ENCODE results near the gene APOL6.
A peak's percentile ranks its signal among the peaks of the same experiment; 100 is the strongest.

Gene APOL6

GRCh38 chr22:35632935-35633334 lies 15.3 kb upstream of the APOL6 start:
- ChIA-PET CTCF (interaction anchor here (0.8 to 1.9 kb wide), 4 partner anchors 23 to 433 kb away, joined by 3 to 5 read pairs (median 3); no protein-coding TSS in a partner anchor), POLR2A (no interaction called here)
- no peak overlapping the region for H3K4me3 ChIP-seq (ENCODE audit: low read depth, low read length)
- TF ChIP-seq ZIC2 (tag by site-specific recombination; IDR thresholded peaks at IDR 0.05) (peak; percentile 57; the same call in 1 of the 2 replicates), ZNF776 (tag by site-specific recombination; IDR thresholded peaks at IDR 0.05; ENCODE audit: borderline replicate concordance) (no peak)
- no peaks in the 10 kb centered on the region for H3K9me3 ChIP-seq (ENCODE audit: control insufficient read depth, insufficient read depth, low read depth, low read length)
- no peaks in the 10 kb centered on the region for H3K36me3 ChIP-seq (ENCODE audit: control insufficient read depth in 2 of 2, insufficient read depth in 1 of 2, low read length in 2 of 2)
- H3K4me1 ChIP-seq (ENCODE audit: control insufficient read depth, insufficient read depth, low read length): no peaks in the 10 kb centered on the region
- H3K27ac ChIP-seq (ENCODE audit: extremely low read depth, low read depth, low read length): no peak overlapping the region

- no peaks in the 10 kb centered on the region for H3K4me1 ChIP-seq (ENCODE audit: control insufficient read depth, insufficient read depth, low read length)
- ChIA-PET POLR2A (no interaction called here), CTCF (interaction anchor here (0.7 kb wide), 1 partner anchor 65 kb away, joined by 3 read pairs; no protein-coding TSS in a partner anchor)
- no peaks in the 10 kb centered on the region for H3K9me3 ChIP-seq (ENCODE audit: control insufficient read depth, insufficient read depth, low read depth, low read length)
- no peak overlapping the region for H3K4me3 ChIP-seq (ENCODE audit: low read depth, low read length)
- H3K36me3 ChIP-seq (ENCODE audit: control insufficient read depth in 2 of 2, insufficient read depth in 1 of 2, low read length in 2 of 2): no peaks in the 10 kb centered on the region
- no peak overlapping the region for H3K27ac ChIP-seq (ENCODE audit: extremely low read depth, low read depth, low read length)
- TF ChIP-seq ZNF580 (tag by site-specific recombination; IDR thresholded peaks at IDR 0.05) (no peak), ZFP41 (tag by site-specific recombination; IDR thresholded peaks at IDR 0.05; ENCODE audit: borderline replicate concordance) (no peak), ZNF350 (tag by site-specific recombination; IDR thresholded peaks at IDR 0.05) (no peak), ZNF311 (tag by site-specific recombination; IDR thresholded peaks at IDR 0.05; ENCODE audit: borderline replicate concordance) (peak; percentile 90; the same call in 1 of the 2 replicates), ZNF488 (tag by site-specific recombination; IDR thresholded peaks at IDR 0.05) (no peak), GLI4 (tag by site-specific recombination; IDR thresholded peaks at IDR 0.05) (no peak), ZFP3 (tag by site-specific recombination; IDR thresholded peaks at IDR 0.05; ENCODE audit: low read depth) (no peak), ZNF433 (tag by site-specific recombination; IDR thresholded peaks at IDR 0.05; ENCODE audit: low read depth) (no peak), ZNF423 (tag by site-specific recombination; IDR thresholded peaks at IDR 0.05) (no peak), ZNF623 (tag by site-specific recombination; IDR thresholded peaks at IDR 0.05) (no peak), ZNF677 (tag by site-specific recombination; IDR thresholded peaks at IDR 0.05) (no peak), ZNF658 (tag by site-specific recombination; IDR thresholded peaks at IDR 0.05) (peak; percentile 81; the same call in 1 of the 2 replicates), ZNF529 (tag by site-specific recombination; IDR thresholded peaks at IDR 0.05; ENCODE audit: insufficient replicate concordance) (no peak), ZNF37A (tag by site-specific recombination; IDR thresholded peaks at IDR 0.05) (no peak), ZBTB48 (tag by site-specific recombination; IDR thresholded peaks at IDR 0.05) (0 out of 2 replicates have a peak, but pooled peaks have one; percentile 20), ZNF280D (tag by site-specific recombination; IDR thresholded peaks at IDR 0.05) (no peak)
- TF ChIP-seq, protein P1, sequence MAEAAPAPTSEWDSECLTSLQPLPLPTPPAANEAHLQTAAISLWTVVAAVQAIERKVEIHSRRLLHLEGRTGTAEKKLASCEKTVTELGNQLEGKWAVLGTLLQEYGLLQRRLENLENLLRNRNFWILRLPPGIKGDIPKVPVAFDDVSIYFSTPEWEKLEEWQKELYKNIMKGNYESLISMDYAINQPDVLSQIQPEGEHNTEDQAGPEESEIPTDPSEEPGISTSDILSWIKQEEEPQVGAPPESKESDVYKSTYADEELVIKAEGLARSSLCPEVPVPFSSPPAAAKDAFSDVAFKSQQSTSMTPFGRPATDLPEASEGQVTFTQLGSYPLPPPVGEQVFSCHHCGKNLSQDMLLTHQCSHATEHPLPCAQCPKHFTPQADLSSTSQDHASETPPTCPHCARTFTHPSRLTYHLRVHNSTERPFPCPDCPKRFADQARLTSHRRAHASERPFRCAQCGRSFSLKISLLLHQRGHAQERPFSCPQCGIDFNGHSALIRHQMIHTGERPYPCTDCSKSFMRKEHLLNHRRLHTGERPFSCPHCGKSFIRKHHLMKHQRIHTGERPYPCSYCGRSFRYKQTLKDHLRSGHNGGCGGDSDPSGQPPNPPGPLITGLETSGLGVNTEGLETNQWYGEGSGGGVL (tag by site-specific recombination; IDR thresholded peaks at IDR 0.05): 0 out of 2 replicates have a peak, but pooled peaks have one; percentile 34
- TF ChIP-seq, protein P2, sequence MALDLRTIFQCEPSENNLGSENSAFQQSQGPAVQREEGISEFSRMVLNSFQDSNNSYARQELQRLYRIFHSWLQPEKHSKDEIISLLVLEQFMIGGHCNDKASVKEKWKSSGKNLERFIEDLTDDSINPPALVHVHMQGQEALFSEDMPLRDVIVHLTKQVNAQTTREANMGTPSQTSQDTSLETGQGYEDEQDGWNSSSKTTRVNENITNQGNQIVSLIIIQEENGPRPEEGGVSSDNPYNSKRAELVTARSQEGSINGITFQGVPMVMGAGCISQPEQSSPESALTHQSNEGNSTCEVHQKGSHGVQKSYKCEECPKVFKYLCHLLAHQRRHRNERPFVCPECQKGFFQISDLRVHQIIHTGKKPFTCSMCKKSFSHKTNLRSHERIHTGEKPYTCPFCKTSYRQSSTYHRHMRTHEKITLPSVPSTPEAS (tag by site-specific recombination; IDR thresholded peaks at IDR 0.05): peak; percentile 100
- TF ChIP-seq, protein P3, sequence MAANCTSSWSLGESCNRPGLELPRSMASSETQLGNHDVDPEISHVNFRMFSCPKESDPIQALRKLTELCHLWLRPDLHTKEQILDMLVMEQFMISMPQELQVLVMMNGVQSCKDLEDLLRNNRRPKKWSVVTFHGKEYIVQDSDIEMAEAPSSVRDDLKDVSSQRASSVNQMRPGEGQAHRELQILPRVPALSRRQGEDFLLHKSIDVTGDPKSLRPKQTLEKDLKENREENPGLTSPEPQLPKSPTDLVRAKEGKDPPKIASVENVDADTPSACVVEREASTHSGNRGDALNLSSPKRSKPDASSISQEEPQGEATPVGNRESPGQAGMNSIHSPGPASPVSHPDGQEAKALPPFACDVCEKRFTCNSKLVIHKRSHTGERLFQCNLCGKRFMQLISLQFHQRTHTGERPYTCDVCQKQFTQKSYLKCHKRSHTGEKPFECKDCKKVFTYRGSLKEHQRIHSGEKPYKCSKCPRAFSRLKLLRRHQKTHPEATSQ (tag by site-specific recombination; IDR thresholded peaks at IDR 0.05): no peak
- TF ChIP-seq, protein P4, sequence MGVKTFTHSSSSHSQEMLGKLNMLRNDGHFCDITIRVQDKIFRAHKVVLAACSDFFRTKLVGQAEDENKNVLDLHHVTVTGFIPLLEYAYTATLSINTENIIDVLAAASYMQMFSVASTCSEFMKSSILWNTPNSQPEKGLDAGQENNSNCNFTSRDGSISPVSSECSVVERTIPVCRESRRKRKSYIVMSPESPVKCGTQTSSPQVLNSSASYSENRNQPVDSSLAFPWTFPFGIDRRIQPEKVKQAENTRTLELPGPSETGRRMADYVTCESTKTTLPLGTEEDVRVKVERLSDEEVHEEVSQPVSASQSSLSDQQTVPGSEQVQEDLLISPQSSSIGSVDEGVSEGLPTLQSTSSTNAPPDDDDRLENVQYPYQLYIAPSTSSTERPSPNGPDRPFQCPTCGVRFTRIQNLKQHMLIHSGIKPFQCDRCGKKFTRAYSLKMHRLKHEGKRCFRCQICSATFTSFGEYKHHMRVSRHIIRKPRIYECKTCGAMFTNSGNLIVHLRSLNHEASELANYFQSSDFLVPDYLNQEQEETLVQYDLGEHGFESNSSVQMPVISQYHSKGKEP (tag by site-specific recombination; IDR thresholded peaks at IDR 0.05): no peak
- TF ChIP-seq, protein P5, sequence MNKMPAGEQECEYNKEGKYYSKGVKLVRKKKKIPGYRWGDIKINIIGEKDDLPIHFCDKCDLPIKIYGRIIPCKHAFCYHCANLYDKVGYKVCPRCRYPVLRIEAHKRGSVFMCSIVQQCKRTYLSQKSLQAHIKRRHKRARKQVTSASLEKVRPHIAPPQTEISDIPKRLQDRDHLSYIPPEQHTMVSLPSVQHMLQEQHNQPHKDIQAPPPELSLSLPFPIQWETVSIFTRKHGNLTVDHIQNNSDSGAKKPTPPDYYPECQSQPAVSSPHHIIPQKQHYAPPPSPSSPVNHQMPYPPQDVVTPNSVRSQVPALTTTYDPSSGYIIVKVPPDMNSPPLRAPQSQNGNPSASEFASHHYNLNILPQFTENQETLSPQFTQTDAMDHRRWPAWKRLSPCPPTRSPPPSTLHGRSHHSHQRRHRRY (tag by site-specific recombination; IDR thresholded peaks at IDR 0.05): no peak
Measured at GRCh38 chr22:35633520-35633919, 14.7 kb upstream of the APOL6 start.
